Mesenchymal stem cell (in vitro differentiated cells and primary cell): Measurements from ENCODE around the gene PGGHG.
"Not testable (repeated sequence)": the region's sequence is repeated elsewhere in the genome, so short reads cannot be mapped to it uniquely, and the experiment has no call there.

Source experiments
- DNase-seq: peaks from one replicate; pipeline ENCODE4 v3.0.0-alpha.2; 2013
- H2AFZ ChIP-seq: one replicate; pipeline ENCODE4 v1.6.1; 2013; ENCODE audit warnings: low read depth, mild to moderate bottlenecking, control low read depth, inconsistent platforms, low read length, moderate library complexity
- H2AK5ac ChIP-seq: 2 replicates; pipeline ENCODE4 v1.6.1; 2013; ENCODE audit warnings: low read length, moderate library complexity, mild to moderate bottlenecking, inconsistent platforms; ENCODE audit not compliant: severe bottlenecking
- H2BK120ac ChIP-seq: one replicate; pipeline ENCODE4 v1.6.1; 2013; ENCODE audit warnings: low read depth, mild to moderate bottlenecking, inconsistent platforms, low read length, moderate library complexity
- H2BK12ac ChIP-seq, 2 experiments: one replicate each; pipeline ENCODE4 v1.6.1; 2013; ENCODE audit warnings: inconsistent platforms in 2 of 2, low read length in 2 of 2, mild to moderate bottlenecking in 2 of 2, moderate library complexity in 2 of 2, control low read depth in 1 of 2
- H2BK15ac ChIP-seq: one replicate; pipeline ENCODE4 v1.6.1; 2013; ENCODE audit warnings: mild to moderate bottlenecking, low read depth, inconsistent platforms; ENCODE audit not compliant: poor library complexity, severe bottlenecking
- H2BK5ac ChIP-seq: 2 replicates; pipeline ENCODE4 v1.6.1; 2013; ENCODE audit warnings: low read depth, mild to moderate bottlenecking, low read length, control low read depth, inconsistent platforms; ENCODE audit not compliant: poor library complexity, severe bottlenecking
- H3K14ac ChIP-seq, 2 experiments: one replicate each; pipeline ENCODE4 v1.6.1; 2013; ENCODE audit warnings: inconsistent platforms in 2 of 2, low read length in 2 of 2, control low read depth in 1 of 2, mild to moderate bottlenecking in 1 of 2, moderate library complexity in 1 of 2
- H3K18ac ChIP-seq, 2 experiments: one replicate each; pipeline ENCODE4 v1.6.1; 2013; ENCODE audit warnings: inconsistent platforms in 2 of 2, low read length in 2 of 2, control low read depth in 1 of 2, low read depth in 1 of 2, mild to moderate bottlenecking in 1 of 2
- H3K23ac ChIP-seq, 2 experiments: one replicate each; pipeline ENCODE4 v1.6.1; 2013; ENCODE audit warnings: inconsistent platforms in 2 of 2, low read length in 2 of 2, mild to moderate bottlenecking in 2 of 2, moderate library complexity in 2 of 2, control low read depth in 1 of 2
- H3K27ac ChIP-seq: 2 replicates; pipeline ENCODE4 v1.5.1; 2013; ENCODE audit warnings: mild to moderate bottlenecking, moderate library complexity, low read length, control low read depth, inconsistent platforms; ENCODE audit not compliant: poor library complexity, severe bottlenecking
- H3K27me3 ChIP-seq, 2 experiments: 2 replicates each; pipeline versions ENCODE4 v1.6.1 to v1.7.0; 2013; ENCODE audit warnings: low read length in 2 of 2, mild to moderate bottlenecking in 2 of 2, moderate library complexity in 2 of 2, control low read depth in 1 of 2, inconsistent platforms in 1 of 2; ENCODE audit not compliant: control insufficient read depth in 1 of 2, insufficient read depth in 1 of 2
- H3K36me3 ChIP-seq, 2 experiments: 2 replicates each; pipeline versions ENCODE4 v1.6.1 to v1.7.0; 2013; ENCODE audit warnings: low read length in 2 of 2, control low read depth in 1 of 2, inconsistent platforms in 1 of 2, low read depth in 1 of 2, mild to moderate bottlenecking in 1 of 2; ENCODE audit not compliant: insufficient read depth in 2 of 2, control insufficient read depth in 1 of 2
- H3K4ac ChIP-seq, 2 experiments: one replicate each; pipeline ENCODE4 v1.6.1; 2013; ENCODE audit warnings: inconsistent platforms in 2 of 2, low read length in 2 of 2, mild to moderate bottlenecking in 2 of 2, moderate library complexity in 2 of 2, control low read depth in 1 of 2, low read depth in 1 of 2
- H3K4me1 ChIP-seq: 2 replicates; pipeline ENCODE4 v1.6.1; 2013; ENCODE audit warnings: low read depth, low read length, control low read depth; ENCODE audit not compliant: control insufficient read depth, insufficient read depth
- H3K4me2 ChIP-seq: 2 replicates; pipeline ENCODE4 v1.6.1; 2013; ENCODE audit warnings: low read length, mild to moderate bottlenecking, inconsistent platforms; ENCODE audit not compliant: poor library complexity, severe bottlenecking
- H3K4me3 ChIP-seq, 2 experiments: 2 replicates each; pipeline versions ENCODE4 v1.5.1 to v1.7.0; 2013; ENCODE audit warnings: low read length in 2 of 2, mild to moderate bottlenecking in 2 of 2, control low read depth in 1 of 2, low read depth in 1 of 2; ENCODE audit not compliant: insufficient read depth in 1 of 2
- H3K79me1 ChIP-seq: replicated peaks from 2 replicates; pipeline ENCODE4 v1.6.1; 2013; ENCODE audit warnings: mild to moderate bottlenecking, control low read depth, low read length, inconsistent platforms; ENCODE audit not compliant: poor library complexity, severe bottlenecking
- H3K9ac ChIP-seq: 2 replicates; pipeline ENCODE4 v1.7.0; 2013; ENCODE audit warnings: mild to moderate bottlenecking, low read length, moderate library complexity
- H3K9me3 ChIP-seq: 2 replicates; pipeline ENCODE4 v1.7.0; 2013; ENCODE audit warnings: mild to moderate bottlenecking, low read length; ENCODE audit not compliant: control insufficient read depth
- H4K8ac ChIP-seq: one replicate; pipeline ENCODE4 v1.6.1; 2013; ENCODE audit warnings: inconsistent platforms, mild to moderate bottlenecking, low read length, moderate library complexity
- H4K91ac ChIP-seq: one replicate; pipeline ENCODE4 v1.6.1; 2013; ENCODE audit warnings: mild to moderate bottlenecking, low read length, inconsistent platforms
- WGBS: methylation state at CpG from one replicate; pipeline ENCODE4 v1.1.7; 2013; ENCODE audit warnings: mixed read lengths; 5-methylcytosine and 5-hydroxymethylcytosine counted together

Gene PGGHG

DNA sequence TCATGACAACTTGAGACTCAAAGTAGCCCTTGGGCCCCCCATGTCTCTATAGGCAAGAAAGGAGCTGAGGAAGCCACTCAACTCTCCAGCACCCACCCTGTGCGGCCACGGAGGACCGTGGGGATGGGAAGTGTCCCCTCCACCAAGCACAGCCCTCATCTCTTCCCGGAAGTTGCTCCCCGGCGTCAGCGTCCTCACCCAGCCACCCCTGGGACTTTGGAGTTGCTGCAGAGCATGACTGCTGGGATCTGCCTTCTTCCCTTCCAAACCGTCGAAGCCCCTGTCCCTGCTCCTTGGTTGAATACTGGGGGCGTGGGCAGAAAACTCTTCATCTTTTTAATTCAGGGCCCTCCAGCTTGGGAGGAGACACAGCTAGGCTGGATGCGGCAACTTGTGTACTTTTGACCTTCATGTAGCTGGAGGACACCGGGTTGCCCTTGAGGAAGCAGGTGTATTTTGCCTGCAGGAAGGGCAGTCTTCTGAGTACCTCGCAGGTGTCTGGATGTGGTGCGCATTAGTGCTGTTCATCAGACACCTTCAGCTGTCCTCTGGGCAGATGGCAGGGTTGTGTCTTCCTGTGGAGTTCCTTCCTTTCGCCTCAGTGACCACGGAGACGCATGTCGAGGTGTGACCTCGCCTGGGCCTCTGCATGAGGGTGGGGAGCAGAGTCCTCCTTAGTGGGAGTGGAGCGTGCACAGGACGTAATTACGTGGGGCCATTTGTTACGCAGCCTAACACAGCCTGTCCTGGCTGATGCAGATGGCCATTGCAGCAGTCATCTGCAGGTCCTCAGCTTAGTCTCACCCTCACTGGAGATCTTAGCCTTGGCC is 43.9 kb downstream of the PGGHG start:
- Histone ChIP-seq H4K8ac (no peak overlapping the region), H3K27me3 (no peaks in the 10 kb centered on the region), H3K9me3 (no peaks in the 10 kb centered on the region), H3K4ac (no peak overlapping the region), H3K27ac (no peak overlapping the region), H2BK12ac (peak overlapping the region in 1 of 2 experiments; percentile 47), H2BK5ac (no peak overlapping the region), H3K23ac (no peak overlapping the region), H2AFZ (no peak overlapping the region), H2AK5ac (no peak overlapping the region), H3K4me2 (no peak overlapping the region), H3K36me3 (no peaks in the 10 kb centered on the region), H2BK120ac (no peak overlapping the region), H3K4me3 (no peak overlapping the region), H3K4me1 (peaks cover 16% of the 10 kb centered on the region), H3K18ac (no peak overlapping the region), H4K91ac (peak overlapping the region; percentile 74), H2BK15ac (no peak overlapping the region), H3K9ac (no peak overlapping the region), H3K79me1 (no peaks in the 10 kb centered on the region), H3K14ac (no peak overlapping the region)
- 97% methylated on average over 23 of the region's 23 CpGs for WGBS
- DNase-seq: no peak

DNA sequence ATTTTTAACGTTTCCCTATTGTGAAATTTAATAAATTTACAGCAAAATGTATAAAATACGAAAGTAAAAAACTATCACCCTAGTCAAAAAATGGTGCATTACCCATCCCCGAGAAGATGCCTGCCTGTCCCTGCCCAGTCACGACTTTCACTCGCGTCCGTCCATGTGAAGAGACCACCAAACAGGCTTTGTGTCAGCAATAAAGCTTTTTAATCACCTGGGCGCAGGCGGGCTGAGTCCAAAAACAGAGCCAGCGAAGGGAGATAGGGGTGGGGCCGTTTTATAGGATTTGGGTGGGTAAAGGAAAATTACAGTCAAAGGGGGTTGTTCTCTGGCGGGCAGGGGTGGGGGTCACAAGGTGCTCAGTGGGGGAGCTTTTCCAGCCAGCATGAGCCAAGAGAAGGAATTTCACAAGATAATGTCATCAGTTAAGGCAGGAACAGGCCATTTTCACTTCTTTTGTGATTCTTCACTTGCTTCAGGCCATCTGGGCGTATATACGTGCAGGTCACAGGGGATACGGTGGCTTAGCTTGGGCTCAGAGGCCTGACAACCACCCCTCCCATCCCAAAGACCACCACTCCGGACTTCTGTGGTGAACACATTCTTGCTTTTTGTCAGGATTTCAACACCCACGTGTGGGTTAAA is 44.8 kb downstream of the PGGHG start:
- H3K9me3 ChIP-seq, H3K4me3 ChIP-seq, DNase-seq, H2BK120ac ChIP-seq, H3K27ac ChIP-seq, H4K8ac ChIP-seq, H3K4me2 ChIP-seq, H3K23ac ChIP-seq, H2BK5ac ChIP-seq, H3K9ac ChIP-seq, H3K36me3 ChIP-seq, H2AK5ac ChIP-seq, H4K91ac ChIP-seq, H3K79me1 ChIP-seq, H3K14ac ChIP-seq, H3K27me3 ChIP-seq: not testable (repeated sequence)
- peak overlapping the region; percentile 28 to 76 for H3K4ac ChIP-seq
- peak overlapping the region in 1 of 2 experiments; percentile 96 for H2BK12ac ChIP-seq
- H2BK15ac ChIP-seq: peak overlapping the region; percentile 21
- H2AFZ ChIP-seq: peak overlapping the region; percentile 66
- H3K4me1 ChIP-seq: peaks cover 13% of the 10 kb centered on the region
- H3K18ac ChIP-seq: peak overlapping the region in 1 of 2 experiments; percentile 27
- WGBS: 75% methylated on average over 16 of the region's 17 CpGs

DNA sequence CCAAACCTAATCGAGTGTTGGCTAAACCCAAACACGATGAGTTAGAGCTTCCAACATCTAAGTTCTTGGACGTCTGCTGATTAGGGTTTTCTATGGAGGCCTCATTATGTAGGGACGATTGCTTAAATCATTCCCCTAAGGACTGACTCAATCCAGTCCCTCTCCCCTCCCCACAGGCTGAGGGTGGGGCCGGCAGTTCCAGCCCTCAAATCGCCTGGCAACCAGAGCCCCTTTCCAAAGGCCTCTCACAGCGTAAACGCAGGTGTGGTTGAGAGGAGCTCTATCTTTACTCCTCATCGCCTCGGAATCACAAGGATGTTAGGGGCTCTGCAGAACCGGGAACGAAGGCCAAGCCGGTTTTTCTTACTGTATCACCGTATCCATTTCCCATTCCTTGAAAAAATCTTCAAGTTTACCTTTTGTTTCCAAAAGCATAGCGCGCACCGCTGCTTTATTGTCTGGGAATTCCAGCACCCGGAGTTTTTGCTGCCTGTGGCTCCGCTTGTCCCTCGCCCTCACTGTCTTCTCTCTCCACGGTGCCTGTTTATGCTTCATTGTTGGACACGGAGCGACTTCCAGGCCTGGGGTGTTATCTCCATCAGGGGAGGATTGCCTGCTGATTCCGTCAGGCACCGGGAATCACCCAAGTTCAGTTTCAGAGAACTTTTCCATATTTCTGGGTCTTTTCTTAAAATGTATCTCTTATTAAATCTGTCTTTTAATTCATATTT is 45.5 kb downstream of the PGGHG start:
- no peak overlapping the region for H3K4me2 ChIP-seq
- no peaks in the 10 kb centered on the region for H3K79me1 ChIP-seq
- peak overlapping the region; percentile 36 for H2AK5ac ChIP-seq
- H2BK12ac ChIP-seq: peak overlapping the region in 1 of 2 experiments; percentile 96
- H3K27me3 ChIP-seq: no peaks in the 10 kb centered on the region
- peaks cover 13% of the 10 kb centered on the region for H3K4me1 ChIP-seq
- H3K18ac ChIP-seq: peak overlapping the region; percentile 37 to 67
- peak overlapping the region; percentile 20 for H3K9ac ChIP-seq
- H2AFZ ChIP-seq: peak overlapping the region; percentile 66
- no peak overlapping the region for H4K91ac ChIP-seq
- peak overlapping the region; percentile 59 for H4K8ac ChIP-seq
- no peaks in the 10 kb centered on the region for H3K9me3 ChIP-seq
- peak overlapping the region in 1 of 2 experiments; percentile 16 for H3K4me3 ChIP-seq
- H3K36me3 ChIP-seq: no peaks in the 10 kb centered on the region
- peak; percentile 25 for DNase-seq
- no peak overlapping the region for H3K14ac ChIP-seq
- H3K27ac ChIP-seq: no peak overlapping the region
- no peak overlapping the region for H2BK5ac ChIP-seq
- H2BK120ac ChIP-seq: no peak overlapping the region
- H2BK15ac ChIP-seq: peak overlapping the region; percentile 30
- peak overlapping the region; percentile 28 to 76 for H3K4ac ChIP-seq
- no peak overlapping the region for H3K23ac ChIP-seq
- 28% methylated on average over 24 of the region's 25 CpGs for WGBS
